Heart left ventricle (tissue), 13 donors: ENCODE results near the gene CT47C1.

Experiments used
- CTCF ChIP-seq, 12 donors: fragments of 200-600 bp; sonication (generic) in 4 of 12; IDR thresholded peaks; one replicate each; pipeline versions ENCODE4 v1.5.0 to v1.8.0; 2018 to 2022; ENCODE audit warnings: antibody characterized with exemption in 12 of 12, mild to moderate bottlenecking in 5 of 12
- POLR2A ChIP-seq, 2 donors: fragments of 450-650 bp; IDR thresholded peaks; one replicate each; pipeline ENCODE4 v1.6.1; 2017; ENCODE audit warnings: antibody characterized with exemption in 2 of 2, mild to moderate bottlenecking in 2 of 2, moderate library complexity in 2 of 2
- donor health status: ischemic (EF 13 %, LVEDD 7.1; RV severe dilation, severe dysfunction).
- donor health status: DM: no; HTN: yes; CAD: no.
- donor health status: DM: no; HTN: no; CAD: no.
- donor health status: ischemic (EF 25% LVEDD 6.9; RV normal size, moderate dysfunction).
- donor health status: ischemic (EF 25% LVEDD 5.7; RV mildly dilated, moderate dysfunction).
- donor health status: ischemic (EF 35%, LVEDD 5.7; RV mildly dilated, moderate dysfunction).
- donor health status: nonischemic (EF 11% LVEDD 7.7; RV severe dilation, severe dysfunction).
- donor health status: DM: yes; HTN: yes; CAD: no.
- donor health status: PGD.
- donor health status: ischemic (EF 29% LVEDD 5.4; RV normal size, mild dysfunction).
- donor health status: nonischemic (EF 23%, LVEDD 6.1; RV moderate dilation, normal function).

GRCh38 chrX:119094819-119095218, 22.0 kb downstream of the CT47C1 start:
- TF ChIP-seq POLR2A (IDR thresholded peaks at IDR 0.05) (no peak), CTCF (IDR thresholded peaks at IDR 0.05) (no peak)
